Tibial nerve (tissue), 4 donors: ENCODE results near the gene NELFB.

ENCODE experiments used
- EP300 ChIP-seq, 2 donors: sonication (generic); formaldehyde crosslinking; IDR thresholded peaks; one replicate each; pipeline ENCODE4 v1.6.1; 2017; ENCODE audit warnings: antibody characterized with exemption in 2 of 2, mild to moderate bottlenecking in 1 of 2
- POLR2A ChIP-seq, 2 donors: fragments of 450-650 bp; IDR thresholded peaks; one replicate each; pipeline ENCODE4 v1.6.1; 2017; ENCODE audit warnings: antibody characterized with exemption in 2 of 2, mild to moderate bottlenecking in 2 of 2, moderate library complexity in 2 of 2
- TF ChIP-seq, protein P1 (sequence below), 5 experiments: fragments of 200-600 bp in 3 of 5; fragments of 450-650 bp in 2 of 5; sonication (generic) in 3 of 5; IDR thresholded peaks; one replicate each; pipeline ENCODE4 v1.5.1; 2016 to 2019; ENCODE audit warnings: antibody characterized with exemption in 5 of 5, mild to moderate bottlenecking in 3 of 5, moderate library complexity in 2 of 5

GRCh38 chr9:137319011-137319738 is 64.0 kb downstream of the NELFB start:
- TF ChIP-seq POLR2A (IDR thresholded peaks at IDR 0.05) (no peak), EP300 (IDR thresholded peaks at IDR 0.05) (peak; percentile 48 to 62)
- TF ChIP-seq, protein P1, sequence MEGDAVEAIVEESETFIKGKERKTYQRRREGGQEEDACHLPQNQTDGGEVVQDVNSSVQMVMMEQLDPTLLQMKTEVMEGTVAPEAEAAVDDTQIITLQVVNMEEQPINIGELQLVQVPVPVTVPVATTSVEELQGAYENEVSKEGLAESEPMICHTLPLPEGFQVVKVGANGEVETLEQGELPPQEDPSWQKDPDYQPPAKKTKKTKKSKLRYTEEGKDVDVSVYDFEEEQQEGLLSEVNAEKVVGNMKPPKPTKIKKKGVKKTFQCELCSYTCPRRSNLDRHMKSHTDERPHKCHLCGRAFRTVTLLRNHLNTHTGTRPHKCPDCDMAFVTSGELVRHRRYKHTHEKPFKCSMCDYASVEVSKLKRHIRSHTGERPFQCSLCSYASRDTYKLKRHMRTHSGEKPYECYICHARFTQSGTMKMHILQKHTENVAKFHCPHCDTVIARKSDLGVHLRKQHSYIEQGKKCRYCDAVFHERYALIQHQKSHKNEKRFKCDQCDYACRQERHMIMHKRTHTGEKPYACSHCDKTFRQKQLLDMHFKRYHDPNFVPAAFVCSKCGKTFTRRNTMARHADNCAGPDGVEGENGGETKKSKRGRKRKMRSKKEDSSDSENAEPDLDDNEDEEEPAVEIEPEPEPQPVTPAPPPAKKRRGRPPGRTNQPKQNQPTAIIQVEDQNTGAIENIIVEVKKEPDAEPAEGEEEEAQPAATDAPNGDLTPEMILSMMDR (IDR thresholded peaks at IDR 0.05) = peak in 3 of 5 experiments; percentile 35 to 70 (median 51)
